Psoas muscle (tissue), 8 donors: ENCODE data around the gene MYO1D. TPM values are rescaled to one million over a fixed set of nuclear protein-coding genes. Genes with fewer than 3 reads are reported as not detected.

Source experiments
- ATAC-seq, 4 donors: fragments of 200-7000 bp; cut with Tn5 transposase; one replicate each; pipeline ENCODE4 v1.9.1; 2020; ENCODE audit warnings: moderate library complexity in 3 of 4, mild to moderate bottlenecking in 2 of 4
- DNase-seq, 2 donors: peaks; one replicate each; pipeline ENCODE4 v3.0.0-alpha.2; 2020
- H3K27ac ChIP-seq: fragments of 200-600 bp; one replicate; pipeline ENCODE4 v1.8.0; 2022
- H3K27me3 ChIP-seq, 3 donors: fragments of 200-600 bp in 1 of 3; one replicate each; pipeline versions ENCODE4 v1.6.1 to v1.8.0; 2013 to 2022; ENCODE audit warnings: low read length in 2 of 3, mild to moderate bottlenecking in 2 of 3, moderate library complexity in 1 of 3; ENCODE audit not compliant: insufficient read depth in 3 of 3
- H3K36me3 ChIP-seq, 2 donors: fragments of 200-600 bp in 1 of 2; one replicate each; pipeline versions ENCODE4 v1.6.1 to v1.8.0; 2013 to 2022; ENCODE audit warnings: low read depth in 1 of 2, mild to moderate bottlenecking in 1 of 2, moderate library complexity in 1 of 2; ENCODE audit not compliant: insufficient read depth in 1 of 2
- H3K4me1 ChIP-seq: fragments of 200-600 bp; one replicate; pipeline ENCODE4 v1.8.0; 2022
- H3K4me3 ChIP-seq: fragments of 200-600 bp; one replicate; pipeline ENCODE4 v1.8.0; 2022; ENCODE audit warnings: mild to moderate bottlenecking
- H3K9me3 ChIP-seq: fragments of 200-600 bp; one replicate; pipeline ENCODE4 v1.8.0; 2022
- WGBS, 3 donors: extraction: QIAGEN DNeasy Blood & Tissue Kit; methylation state at CpG; one replicate each; pipeline versions ENCODE4 v1.1.6 to v1.1.7; 2013; 5-methylcytosine and 5-hydroxymethylcytosine counted together
- intact Hi-C, 2 donors: fragments of 100-400 bp; cut with DNase I; formaldehyde crosslinking; loops; one replicate each; pipeline versions ENCODE4 v1.11.0 to v1.14.2; 2022
- polyA plus RNA-seq, 3 donors: library from polyadenylated mRNA; stranded (reverse); fragments of 200-250 nt; gene quantifications; one replicate each; pipeline ENCODE4 v1.2.3, GENCODE V29; 2013
- total RNA-seq, 4 donors: library from RNA; stranded (reverse); fragmentation: NEBNext Ultra II Directional in 2 of 4; extraction: Animal tissue kit (Norgen Biotek cat#: 25700) in 2 of 4; gene quantifications; one replicate each; pipeline versions ENCODE4 v1.2.1 to v1.2.4, GENCODE V29; 2021 to 2023
- TF ChIP-seq, protein P1 (sequence below): fragments of 200-600 bp; IDR thresholded peaks from one replicate; pipeline ENCODE4 v1.8.0; 2022; ENCODE audit warnings: antibody characterized with exemption
- donor health status: healthy with polysubstance abuse.
- donor health status: DM: no; HTN: no; CAD: no; lungs with moderate emphysema.
- donor health status: Bipolar disorder and iron deficiency.
- donor health status: healthy.
- donor health status: DM: yes; HTN: yes; CAD: no.
- donor health status: DM: no; HTN: no; CAD: no.
- donor health status: DM: no; HTN: no; CAD: no.
- donor health status: DM: yes; HTN: yes; CAD: no.

The MYO1D gene
- total and polyA plus RNA-seq, 7 donors: 1.8 to 5.9 (median 4.1) TPM

GRCh38 chr17:32523017-32523680 lies 353.8 kb downstream of the MYO1D start:
- DNase-seq (no peak), ATAC-seq (no peak)
- TF ChIP-seq, protein P1, sequence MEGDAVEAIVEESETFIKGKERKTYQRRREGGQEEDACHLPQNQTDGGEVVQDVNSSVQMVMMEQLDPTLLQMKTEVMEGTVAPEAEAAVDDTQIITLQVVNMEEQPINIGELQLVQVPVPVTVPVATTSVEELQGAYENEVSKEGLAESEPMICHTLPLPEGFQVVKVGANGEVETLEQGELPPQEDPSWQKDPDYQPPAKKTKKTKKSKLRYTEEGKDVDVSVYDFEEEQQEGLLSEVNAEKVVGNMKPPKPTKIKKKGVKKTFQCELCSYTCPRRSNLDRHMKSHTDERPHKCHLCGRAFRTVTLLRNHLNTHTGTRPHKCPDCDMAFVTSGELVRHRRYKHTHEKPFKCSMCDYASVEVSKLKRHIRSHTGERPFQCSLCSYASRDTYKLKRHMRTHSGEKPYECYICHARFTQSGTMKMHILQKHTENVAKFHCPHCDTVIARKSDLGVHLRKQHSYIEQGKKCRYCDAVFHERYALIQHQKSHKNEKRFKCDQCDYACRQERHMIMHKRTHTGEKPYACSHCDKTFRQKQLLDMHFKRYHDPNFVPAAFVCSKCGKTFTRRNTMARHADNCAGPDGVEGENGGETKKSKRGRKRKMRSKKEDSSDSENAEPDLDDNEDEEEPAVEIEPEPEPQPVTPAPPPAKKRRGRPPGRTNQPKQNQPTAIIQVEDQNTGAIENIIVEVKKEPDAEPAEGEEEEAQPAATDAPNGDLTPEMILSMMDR: no peak
- Histone ChIP-seq H3K27ac (no peak overlapping the region), H3K4me3 (no peak overlapping the region), H3K9me3 (no peaks in the 10 kb centered on the region), H3K4me1 (peaks cover 23% of the 10 kb centered on the region), H3K27me3 (no peaks in the 10 kb centered on the region), H3K36me3 (no peaks in the 10 kb centered on the region)
- 87 to 92% (median 91%) methylated on average over 11 of the region's 11 CpGs for WGBS, 3 donors
- intact Hi-C loops: no loop called here

- H3K27ac ChIP-seq: no peak overlapping the region
Measured at GRCh38 chr17:32520737-32521404, 356.1 kb downstream of the MYO1D start.

GRCh38 chr17:32520104-32520701 lies 356.7 kb downstream of the MYO1D start:
- peaks cover 32% of the 10 kb centered on the region for H3K4me1 ChIP-seq
- peak overlapping the region; percentile 66 for H3K4me3 ChIP-seq
- no peak for ATAC-seq
- H3K27me3 ChIP-seq: no peaks in the 10 kb centered on the region
- no peak for DNase-seq
- no peak overlapping the region for H3K27ac ChIP-seq
- WGBS, 3 donors: 45 to 53% (median 50%) methylated on average over 17 of the region's 17 CpGs
- H3K9me3 ChIP-seq: no peaks in the 10 kb centered on the region
- TF ChIP-seq, protein P1: no peak
- no peaks in the 10 kb centered on the region for H3K36me3 ChIP-seq
- intact Hi-C loops: no loop called here

More at GRCh38 chr17:32520737-32521404, 356.1 kb downstream of the MYO1D start:
- no peaks in the 10 kb centered on the region for H3K9me3 ChIP-seq
- ATAC-seq (no peak), DNase-seq (no peak)
- intact Hi-C loops: no loop called here
- no peaks in the 10 kb centered on the region for H3K36me3 ChIP-seq
- no peaks in the 10 kb centered on the region for H3K27me3 ChIP-seq
- peaks cover 32% of the 10 kb centered on the region for H3K4me1 ChIP-seq
- TF ChIP-seq, protein P1: no peak
- no peak overlapping the region for H3K4me3 ChIP-seq
- 97 to 98% (median 97%) methylated on average over 9 of the region's 9 CpGs for WGBS, 3 donors

DNA sequence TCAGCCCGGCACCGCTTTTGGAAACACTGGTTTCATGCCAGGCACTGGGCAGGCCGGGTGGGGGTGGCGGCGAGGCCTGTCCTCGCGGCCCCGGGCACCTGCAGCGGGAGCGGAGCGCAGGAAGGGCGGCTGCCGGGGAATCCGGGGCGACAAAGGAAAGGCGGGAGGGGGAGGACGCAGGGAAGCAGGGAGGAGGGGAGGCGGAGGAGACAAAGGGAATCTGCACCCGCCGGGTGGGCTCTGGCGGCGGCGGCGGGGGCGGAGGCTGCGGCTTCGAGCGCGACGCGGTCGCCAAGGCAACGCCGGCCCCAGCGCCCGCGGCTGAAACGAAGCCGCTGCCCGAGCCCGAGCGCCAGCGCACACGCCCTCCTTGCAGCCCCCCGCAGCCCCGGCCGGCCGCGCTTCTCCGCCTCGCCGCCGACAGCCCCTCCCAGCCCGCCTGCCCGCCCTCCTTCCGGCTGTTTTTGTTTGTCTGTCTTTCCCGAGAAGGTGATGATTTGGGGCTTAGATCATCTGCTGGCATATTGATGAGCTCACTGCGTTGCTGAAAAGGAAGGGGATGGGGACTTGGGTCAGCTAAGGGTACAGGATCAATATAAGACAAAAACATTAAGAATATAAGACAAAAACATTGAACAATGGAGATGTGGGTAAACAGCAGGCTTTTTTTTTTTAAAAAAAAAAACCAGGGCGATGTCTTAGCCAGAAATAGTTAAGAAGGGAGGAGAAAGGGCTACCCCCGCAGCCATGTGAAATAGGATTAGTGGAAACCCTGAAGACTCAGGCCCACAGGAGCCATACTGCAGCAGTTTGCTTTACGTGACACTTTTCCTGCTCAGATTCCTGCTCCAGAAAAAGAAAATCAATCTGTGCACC lies 357.5 kb downstream of the MYO1D start:
- whole genome bisulfite sequencing, 3 donors: 1 to 8% (median 5%) methylated on average over 19 to 61 of the region's 61 CpGs
- DNase-seq: peak; percentile 34 to 68
- TF ChIP-seq, protein P1: no peak
- Histone ChIP-seq H3K9me3 (no peaks in the 10 kb centered on the region), H3K4me1 (peaks cover 26% of the 10 kb centered on the region), H3K27ac (no peak overlapping the region), H3K4me3 (peak overlapping the region; percentile 66), H3K36me3 (no peaks in the 10 kb centered on the region), H3K27me3 (no peaks in the 10 kb centered on the region)
- intact Hi-C loops: no loop called here
- ATAC-seq: peak; percentile 21 to 79 (median 72)
